Effector memory CD4-positive, alpha-beta T cell (primary cell): ENCODE results near the gene NLGN1.

Experiments used
- DNase-seq, 3 donors: peaks; one replicate each; pipeline ENCODE4 v3.0.0-alpha.2; 2020
- H3K27ac ChIP-seq: 2 replicates; pipeline ENCODE4 v1.7.0; 2013; ENCODE audit warnings: mild to moderate bottlenecking, low read length, moderate library complexity; ENCODE audit not compliant: insufficient read depth, poor library complexity, severe bottlenecking
- H3K27me3 ChIP-seq: replicated peaks from 2 replicates; pipeline ENCODE4 v1.7.0; 2013; ENCODE audit warnings: mild to moderate bottlenecking, low read length; ENCODE audit not compliant: insufficient read depth, control insufficient read depth, poor library complexity, severe bottlenecking
- H3K36me3 ChIP-seq: 2 replicates; pipeline ENCODE4 v1.7.0; 2013; ENCODE audit warnings: mild to moderate bottlenecking, low read length, moderate library complexity; ENCODE audit not compliant: control insufficient read depth, insufficient read depth
- H3K4me1 ChIP-seq: 2 replicates; pipeline ENCODE4 v1.7.0; 2013; ENCODE audit warnings: low read length, mild to moderate bottlenecking; ENCODE audit not compliant: control insufficient read depth, insufficient read depth, poor library complexity, severe bottlenecking
- H3K4me3 ChIP-seq: 2 replicates; pipeline ENCODE4 v1.7.0; 2013; ENCODE audit warnings: low read length, low read depth, mild to moderate bottlenecking; ENCODE audit not compliant: insufficient read depth, poor library complexity, severe bottlenecking
- H3K9me3 ChIP-seq: 2 replicates; pipeline ENCODE4 v1.7.0; 2013; ENCODE audit warnings: mild to moderate bottlenecking, low read length, moderate library complexity; ENCODE audit not compliant: control insufficient read depth

The NLGN1 gene

GRCh38 chr3:174242311-174243041 is 844.9 kb downstream of the NLGN1 start:
- no peak for DNase-seq
- no peaks in the 10 kb centered on the region for H3K27me3 ChIP-seq

GRCh38 chr3:174243171-174243570 is 845.6 kb downstream of the NLGN1 start:
- no peak overlapping the region for H3K27ac ChIP-seq
- H3K36me3 ChIP-seq: no peaks in the 10 kb centered on the region
- no peak overlapping the region for H3K4me3 ChIP-seq
- no peaks in the 10 kb centered on the region for H3K27me3 ChIP-seq
- H3K9me3 ChIP-seq: no peaks in the 10 kb centered on the region
- DNase-seq: no peak
- H3K4me1 ChIP-seq: no peaks in the 10 kb centered on the region

More at GRCh38 chr3:174242311-174243041, 844.9 kb downstream of the NLGN1 start:
- Histone ChIP-seq H3K9me3 (no peaks in the 10 kb centered on the region), H3K27ac (no peak overlapping the region), H3K36me3 (no peaks in the 10 kb centered on the region), H3K4me1 (no peaks in the 10 kb centered on the region), H3K4me3 (no peak overlapping the region)

- Histone ChIP-seq H3K4me3 (no peak overlapping the region), H3K27me3 (no peaks in the 10 kb centered on the region), H3K27ac (no peak overlapping the region), H3K4me1 (no peaks in the 10 kb centered on the region), H3K9me3 (no peaks in the 10 kb centered on the region), H3K36me3 (no peaks in the 10 kb centered on the region)
- DNase-seq: no peak
Observed at GRCh38 chr3:174247687-174248152, 850.2 kb downstream of the NLGN1 start.

- no peak overlapping the region for H3K4me3 ChIP-seq
- H3K36me3 ChIP-seq: no peaks in the 10 kb centered on the region
- no peaks in the 10 kb centered on the region for H3K9me3 ChIP-seq
- H3K27me3 ChIP-seq: no peaks in the 10 kb centered on the region
- no peak for DNase-seq
- no peaks in the 10 kb centered on the region for H3K4me1 ChIP-seq
- no peak overlapping the region for H3K27ac ChIP-seq
Observed at GRCh38 chr3:174251681-174252080, 854.1 kb downstream of the NLGN1 start.

DNA sequence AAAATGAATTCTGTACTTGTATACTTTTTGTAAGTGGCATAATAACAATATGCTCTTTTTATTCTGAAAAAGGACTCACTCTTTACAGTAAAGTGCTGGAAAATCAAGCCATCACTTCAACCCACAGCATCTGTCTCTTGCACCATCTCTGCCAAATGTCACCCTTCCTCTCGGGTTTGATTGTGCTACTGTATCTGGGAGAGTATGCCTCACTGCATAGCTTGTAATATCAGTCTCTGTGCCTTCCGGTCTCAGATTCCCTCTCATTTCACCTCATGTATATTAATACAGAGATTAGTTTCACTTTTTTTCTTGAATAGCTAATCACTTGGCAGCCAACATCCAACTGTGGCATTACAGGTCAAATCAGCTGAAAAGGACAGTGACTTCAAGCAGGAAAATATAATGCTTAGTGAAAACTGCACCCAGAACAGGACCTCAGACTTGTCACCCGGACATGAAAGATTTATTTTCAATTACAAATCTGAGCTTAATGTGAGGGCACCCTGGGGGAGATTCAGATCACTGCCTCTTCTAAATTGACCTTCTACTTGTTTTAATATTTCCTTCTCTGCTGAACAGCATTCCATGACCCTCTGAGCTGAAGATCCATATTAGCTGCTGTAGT is 855.8 kb downstream of the NLGN1 start:
- Histone ChIP-seq H3K4me3 (no peak overlapping the region), H3K9me3 (no peaks in the 10 kb centered on the region), H3K36me3 (no peaks in the 10 kb centered on the region), H3K27me3 (no peaks in the 10 kb centered on the region), H3K4me1 (no peaks in the 10 kb centered on the region), H3K27ac (no peak overlapping the region)
- DNase-seq: no peak

GRCh38 chr3:174253940-174254339 is 856.4 kb downstream of the NLGN1 start:
- Histone ChIP-seq H3K4me1 (no peaks in the 10 kb centered on the region), H3K9me3 (no peaks in the 10 kb centered on the region), H3K4me3 (no peak overlapping the region), H3K36me3 (no peaks in the 10 kb centered on the region), H3K27me3 (no peaks in the 10 kb centered on the region), H3K27ac (no peak overlapping the region)
- no peak for DNase-seq

DNA sequence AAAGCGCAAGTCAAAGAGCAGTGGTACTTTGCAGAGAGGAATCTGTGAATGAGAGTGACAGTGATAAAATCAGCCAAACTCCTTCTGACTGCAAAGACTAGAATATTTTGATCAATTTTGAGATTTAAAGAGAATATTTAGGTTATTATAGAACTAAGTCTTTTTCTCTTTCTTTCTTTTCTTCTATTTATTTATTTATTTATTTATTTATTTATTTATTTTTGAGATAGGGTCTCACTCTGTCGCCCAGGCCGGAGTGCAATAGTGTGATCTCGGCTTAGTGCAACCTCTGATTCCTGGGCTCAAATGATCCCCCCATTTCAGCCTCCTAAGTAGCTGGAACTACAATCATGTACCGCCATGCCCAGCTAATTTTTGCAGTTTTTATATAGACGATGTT is 857.9 kb downstream of the NLGN1 start:
- no peak overlapping the region for H3K27ac ChIP-seq
- no peaks in the 10 kb centered on the region for H3K36me3 ChIP-seq
- no peaks in the 10 kb centered on the region for H3K27me3 ChIP-seq
- no peaks in the 10 kb centered on the region for H3K9me3 ChIP-seq
- H3K4me1 ChIP-seq: no peaks in the 10 kb centered on the region
- H3K4me3 ChIP-seq: no peak overlapping the region
- no peak for DNase-seq

GRCh38 chr3:174266476-174266875 is 868.9 kb downstream of the NLGN1 start:
- H3K27ac ChIP-seq: no peak overlapping the region
- DNase-seq: no peak
- H3K4me3 ChIP-seq: no peak overlapping the region
- no peaks in the 10 kb centered on the region for H3K27me3 ChIP-seq
- H3K4me1 ChIP-seq: no peaks in the 10 kb centered on the region
- H3K36me3 ChIP-seq: no peaks in the 10 kb centered on the region
- H3K9me3 ChIP-seq: no peaks in the 10 kb centered on the region

DNA sequence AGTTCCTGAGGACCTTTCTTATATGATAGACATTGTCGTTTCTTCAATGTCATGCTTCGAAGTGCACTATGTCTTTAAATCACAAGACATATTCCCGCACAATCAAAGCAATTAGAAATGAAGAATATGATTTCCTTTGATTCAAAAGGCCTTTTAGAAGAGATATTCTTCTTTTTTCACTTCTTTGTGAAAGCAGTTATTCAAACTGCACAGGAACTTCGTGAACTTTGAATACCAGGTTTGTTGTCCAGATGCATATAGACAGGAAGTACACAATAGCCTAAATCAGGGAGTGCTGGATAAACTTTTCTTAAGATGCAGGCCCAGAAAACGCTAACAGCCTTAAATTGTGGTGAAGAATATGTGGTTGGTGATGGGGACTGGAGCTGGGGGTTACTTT is 870.5 kb downstream of the NLGN1 start:
- no peaks in the 10 kb centered on the region for H3K36me3 ChIP-seq
- DNase-seq: no peak

DNA sequence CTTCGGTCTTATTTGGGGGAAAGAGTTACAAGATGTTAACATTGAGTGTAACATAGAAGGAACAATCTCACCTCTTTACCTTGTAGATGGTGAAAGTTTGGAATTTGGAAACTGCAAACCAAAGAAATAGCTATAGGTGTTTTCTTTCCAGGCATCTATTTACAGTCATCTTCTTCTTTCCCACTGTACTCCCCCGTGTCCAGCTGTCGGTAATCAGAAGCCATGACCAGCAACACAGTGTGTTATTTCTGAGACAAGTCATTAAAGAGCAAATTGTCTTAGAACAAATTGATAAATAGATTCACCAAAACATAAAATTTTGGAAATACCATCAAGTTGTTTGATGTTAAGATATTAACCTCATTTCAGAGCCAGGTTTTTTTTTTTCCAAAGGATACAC is 871.0 kb downstream of the NLGN1 start:
- H3K27ac ChIP-seq: no peak overlapping the region
- H3K9me3 ChIP-seq: no peaks in the 10 kb centered on the region
- no peaks in the 10 kb centered on the region for H3K27me3 ChIP-seq

More for the DNA sequence above, 870.5 kb downstream of the NLGN1 start:
- Histone ChIP-seq H3K27me3 (no peaks in the 10 kb centered on the region), H3K9me3 (no peaks in the 10 kb centered on the region), H3K27ac (no peak overlapping the region), H3K4me1 (no peaks in the 10 kb centered on the region), H3K4me3 (no peak overlapping the region)

More for the DNA sequence above, 871.0 kb downstream of the NLGN1 start:
- no peaks in the 10 kb centered on the region for H3K36me3 ChIP-seq
- no peak for DNase-seq
- H3K4me1 ChIP-seq: no peaks in the 10 kb centered on the region
- no peak overlapping the region for H3K4me3 ChIP-seq
